Body of pancreas (tissue), 4 donors: ENCODE data around the gene MEOX1. TPM values are rescaled to one million over a fixed set of nuclear protein-coding genes. Genes with fewer than 3 reads are reported as not detected.

ENCODE experiments used
- ATAC-seq: fragments of 150-250 bp; one replicate; pipeline ENCODE4 v1.9.1; 2016
- DNase-seq, 4 donors: peaks; one replicate each; pipeline ENCODE4 v3.0.0-alpha.2; 2019
- H3K27ac ChIP-seq, 4 donors: fragments of 200-600 bp; sonication (generic); 1 replicate in 3 of 4; 2 replicates in 1 of 4; pipeline versions ENCODE4 v1.5.1 to v1.6.1; 2016 to 2019; ENCODE audit warnings: mild to moderate bottlenecking in 1 of 4, mixed read lengths in 1 of 4, moderate library complexity in 1 of 4
- H3K27me3 ChIP-seq, 2 donors: fragments of 200-600 bp; sonication (generic); one replicate each; pipeline ENCODE4 v1.6.0; 2016; ENCODE audit warnings: mild to moderate bottlenecking in 1 of 2
- H3K36me3 ChIP-seq, 2 donors: fragments of 200-600 bp; sonication (generic); replicated peaks in 1 of 2; 2 replicates each; pipeline ENCODE4 v1.5.1; 2016; ENCODE audit warnings: low read depth in 2 of 2; ENCODE audit not compliant: insufficient read depth in 1 of 2
- H3K4me1 ChIP-seq: fragments of 200-600 bp; sonication (generic); one replicate; pipeline ENCODE4 v1.6.0; 2016
- H3K4me3 ChIP-seq, 2 donors: fragments of 200-600 bp; sonication (generic); 1 replicate in 1 of 2; 2 replicates in 1 of 2; pipeline ENCODE4 v1.5.1; 2016 to 2019
- H3K9me3 ChIP-seq, 3 donors: fragments of 200-600 bp; sonication (generic); 1 replicate in 2 of 3; 2 replicates in 1 of 3; pipeline ENCODE4 v1.5.1; 2016
- POLR2A ChIP-seq, 3 donors: fragments of 450-650 bp; IDR thresholded peaks; one replicate each; pipeline ENCODE4 v1.6.1; 2016; ENCODE audit warnings: antibody characterized with exemption in 3 of 3, mild to moderate bottlenecking in 2 of 3
- WGBS, 2 donors: methylation state at CpG; one replicate each; pipeline ENCODE4 v1.1.5; 2017; 5-methylcytosine and 5-hydroxymethylcytosine counted together
- intact Hi-C: fragments of 100-400 bp; cut with DNase I; formaldehyde crosslinking; loops from one replicate; pipeline ENCODE4 v1.15.1; 2023
- total RNA-seq, 2 donors: library from RNA; depleted of rRNA; stranded (reverse); fragments of >200 nt; gene quantifications; one replicate each; pipeline ENCODE4 v1.1.0, GENCODE V29; 2016
- TF ChIP-seq, protein P1 (sequence below), 7 experiments: fragments of 450-650 bp in 4 of 7; fragments of 200-600 bp in 3 of 7; sonication (generic) in 3 of 7; IDR thresholded peaks; one replicate each; pipeline ENCODE4 v1.5.1; 2016 to 2019; ENCODE audit warnings: antibody characterized with exemption in 7 of 7

MEOX1 gene
- total RNA-seq = 1 to 10 TPM in 1 of 2 donors, under 1 TPM in 1; 0.52 to 2.3 TPM

DNA sequence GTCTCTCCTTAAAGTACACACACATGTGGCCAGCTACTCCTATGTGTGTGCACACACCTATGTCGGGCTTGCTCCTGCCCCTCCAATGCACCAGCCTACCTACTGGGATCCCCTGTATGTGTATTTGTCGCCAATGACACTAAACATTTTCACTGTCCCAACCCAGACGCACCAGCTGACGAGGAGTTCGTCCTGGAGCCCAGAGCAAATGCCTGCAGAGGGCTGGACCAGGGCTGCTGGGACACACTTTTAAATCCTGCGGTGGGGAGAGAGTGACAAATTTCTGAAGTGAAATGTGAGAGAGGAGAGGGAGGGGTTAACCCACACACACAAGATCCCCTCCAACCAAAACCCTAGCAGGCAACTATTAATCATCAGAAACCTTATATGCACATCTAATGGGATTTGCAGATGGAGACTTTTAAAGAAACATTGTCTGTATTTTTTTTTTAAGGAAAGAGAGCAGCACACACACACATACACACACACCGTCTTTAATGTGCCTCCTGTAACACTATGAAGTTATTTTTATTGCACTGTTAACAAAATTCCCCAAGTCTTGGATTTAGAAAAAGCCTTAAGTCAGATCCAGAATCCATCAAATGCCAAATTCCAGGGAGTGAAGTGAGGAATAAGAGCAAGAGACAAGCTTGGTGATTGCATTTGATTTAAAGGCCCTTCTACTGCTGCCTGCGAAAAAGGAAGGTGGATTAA lies at the start of gene MEOX1:
TSS of gene MEOX1 (minus strand) at position 224 of the 714 bp plus-strand sequence. CDS start 388 bp downstream, outside the sequence.
- Histone ChIP-seq H3K27ac (no peak within 1 kb of the TSS), H3K4me1 (no peaks in the 10 kb centered on the region), H3K27me3 (no peaks in the 10 kb centered on the region), H3K9me3 (no peaks in the 10 kb centered on the region), H3K4me3 (no peak within 1 kb of the TSS), H3K36me3 (no peaks in the 10 kb centered on the region)
- no peak for TF ChIP-seq POLR2A (IDR thresholded peaks at IDR 0.05)
- TF ChIP-seq, protein P1, sequence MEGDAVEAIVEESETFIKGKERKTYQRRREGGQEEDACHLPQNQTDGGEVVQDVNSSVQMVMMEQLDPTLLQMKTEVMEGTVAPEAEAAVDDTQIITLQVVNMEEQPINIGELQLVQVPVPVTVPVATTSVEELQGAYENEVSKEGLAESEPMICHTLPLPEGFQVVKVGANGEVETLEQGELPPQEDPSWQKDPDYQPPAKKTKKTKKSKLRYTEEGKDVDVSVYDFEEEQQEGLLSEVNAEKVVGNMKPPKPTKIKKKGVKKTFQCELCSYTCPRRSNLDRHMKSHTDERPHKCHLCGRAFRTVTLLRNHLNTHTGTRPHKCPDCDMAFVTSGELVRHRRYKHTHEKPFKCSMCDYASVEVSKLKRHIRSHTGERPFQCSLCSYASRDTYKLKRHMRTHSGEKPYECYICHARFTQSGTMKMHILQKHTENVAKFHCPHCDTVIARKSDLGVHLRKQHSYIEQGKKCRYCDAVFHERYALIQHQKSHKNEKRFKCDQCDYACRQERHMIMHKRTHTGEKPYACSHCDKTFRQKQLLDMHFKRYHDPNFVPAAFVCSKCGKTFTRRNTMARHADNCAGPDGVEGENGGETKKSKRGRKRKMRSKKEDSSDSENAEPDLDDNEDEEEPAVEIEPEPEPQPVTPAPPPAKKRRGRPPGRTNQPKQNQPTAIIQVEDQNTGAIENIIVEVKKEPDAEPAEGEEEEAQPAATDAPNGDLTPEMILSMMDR (IDR thresholded peaks at IDR 0.05) = no peak
- WGBS, 2 donors = 61 to 63% methylated on average over 8 of the region's 8 CpGs
- no peak for ATAC-seq
- intact Hi-C loops = no loop called here
- DNase-seq = no peak

DNA sequence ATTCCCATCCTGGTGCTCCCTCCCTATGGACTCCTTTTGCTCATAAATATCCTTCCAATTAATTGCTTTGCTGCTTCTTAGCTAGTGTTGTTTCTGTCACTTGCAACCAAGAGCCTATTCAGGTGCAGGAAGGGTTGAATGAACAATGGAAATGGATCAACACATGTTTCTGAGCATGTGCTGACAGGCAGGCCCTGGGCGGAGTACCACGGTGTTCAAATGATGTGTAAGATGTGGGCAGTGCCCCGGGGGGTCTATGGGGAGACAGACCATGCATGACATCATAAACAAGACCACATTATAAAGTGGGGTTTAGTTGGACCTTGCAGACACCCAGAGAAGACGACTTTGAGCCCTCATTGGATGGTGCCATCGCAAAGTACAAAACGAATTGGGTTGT lies 48.4 kb upstream of the MEOX1 start:
- Histone ChIP-seq H3K4me1 (peaks cover 10% of the 10 kb centered on the region), H3K9me3 (no peaks in the 10 kb centered on the region), H3K27me3 (no peaks in the 10 kb centered on the region), H3K36me3 (no peaks in the 10 kb centered on the region), H3K4me3 (no peak overlapping the region), H3K27ac (no peak overlapping the region)
- WGBS, 2 donors = 69 to 76% methylated on average over 4 to 6 of the region's 6 CpGs
- no peak for TF ChIP-seq POLR2A (IDR thresholded peaks at IDR 0.05)
- TF ChIP-seq, protein P1 (IDR thresholded peaks at IDR 0.05) = no peak
- no peak for DNase-seq
- no peak for ATAC-seq
- intact Hi-C loops = no loop called here

DNA sequence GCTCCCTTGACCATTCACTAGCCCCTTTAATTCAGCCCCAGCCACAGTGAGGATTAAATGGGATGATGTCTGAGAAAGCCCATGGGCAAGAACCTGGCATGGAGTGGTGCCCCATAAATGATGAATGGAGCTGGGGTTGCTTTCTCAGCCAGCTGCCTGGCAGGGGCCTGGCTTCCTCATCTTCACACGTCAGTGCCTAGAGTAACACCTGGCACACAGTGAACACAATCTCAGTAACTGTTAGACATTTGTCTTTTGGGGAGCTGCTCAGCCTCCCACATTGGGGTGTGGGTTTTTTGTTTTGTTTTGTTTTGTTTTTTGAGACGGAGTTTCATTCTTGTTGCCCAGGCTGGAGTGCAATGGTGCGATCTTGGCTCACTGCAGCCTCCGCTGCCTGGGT lies 47.5 kb upstream of the MEOX1 start:
- intact Hi-C loops = no loop called here
- H3K4me1 ChIP-seq = peaks cover 10% of the 10 kb centered on the region
- no peak overlapping the region for H3K4me3 ChIP-seq
- TF ChIP-seq POLR2A (IDR thresholded peaks at IDR 0.05) = no peak
- TF ChIP-seq, protein P1 (IDR thresholded peaks at IDR 0.05) = no peak
- H3K27ac ChIP-seq = no peak overlapping the region
- no peaks in the 10 kb centered on the region for H3K36me3 ChIP-seq
- WGBS, 2 donors = 78 to 84% methylated on average over 4 of the region's 4 CpGs
- no peaks in the 10 kb centered on the region for H3K9me3 ChIP-seq
- DNase-seq (no peak), ATAC-seq (no peak)
- H3K27me3 ChIP-seq = no peaks in the 10 kb centered on the region

DNA sequence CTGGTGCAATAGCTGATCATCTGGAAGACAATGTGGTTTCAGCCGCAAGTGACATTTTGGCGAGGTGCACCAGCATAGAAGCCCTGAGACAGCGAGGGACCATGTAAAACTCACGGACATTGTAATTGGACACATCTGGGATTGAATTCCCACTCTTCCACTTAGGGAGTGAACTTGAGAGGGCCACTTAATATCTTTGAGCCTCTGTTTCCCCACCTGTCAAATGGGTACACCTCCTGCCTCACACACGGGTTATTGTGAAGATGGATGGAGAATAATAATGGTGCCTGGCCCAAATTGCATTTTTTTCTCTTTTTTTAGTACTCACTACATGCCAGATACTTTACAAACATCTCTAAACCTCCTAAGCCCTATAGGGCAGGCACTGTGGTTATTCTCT lies 45.5 kb upstream of the MEOX1 start:
- DNase-seq (no peak), ATAC-seq (no peak)
- Histone ChIP-seq H3K4me3 (no peak overlapping the region), H3K27me3 (no peaks in the 10 kb centered on the region), H3K4me1 (no peaks in the 10 kb centered on the region), H3K36me3 (no peaks in the 10 kb centered on the region), H3K27ac (no peak overlapping the region), H3K9me3 (no peaks in the 10 kb centered on the region)
- no peak for TF ChIP-seq POLR2A (IDR thresholded peaks at IDR 0.05)
- 69 to 74% methylated on average over 3 to 5 of the region's 5 CpGs for WGBS, 2 donors
- intact Hi-C loops = no loop called here

DNA sequence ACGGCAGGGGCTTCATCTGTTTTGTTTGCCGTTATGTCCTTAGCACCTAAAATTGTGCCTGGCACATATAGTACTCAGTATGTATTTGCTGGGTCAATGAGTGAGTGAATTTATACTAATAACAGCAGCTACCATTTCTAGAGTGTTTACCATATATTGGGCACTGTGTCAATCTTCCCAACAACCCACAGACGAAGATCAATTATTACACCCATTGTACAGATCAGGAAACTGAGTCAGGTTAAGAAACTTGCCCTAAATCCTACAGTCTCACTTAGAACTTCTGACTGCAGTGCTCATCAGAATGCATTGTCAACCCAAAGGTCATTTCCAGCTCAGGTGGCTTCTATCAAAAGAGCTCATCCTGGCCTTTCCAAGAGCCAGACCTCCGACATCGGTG lies 44.5 kb upstream of the MEOX1 start:
- Histone ChIP-seq H3K9me3 (no peaks in the 10 kb centered on the region), H3K4me1 (no peaks in the 10 kb centered on the region), H3K27me3 (no peaks in the 10 kb centered on the region), H3K36me3 (no peaks in the 10 kb centered on the region), H3K27ac (no peak overlapping the region), H3K4me3 (no peak overlapping the region)
- WGBS, 2 donors = 69 to 74% methylated on average over 5 of the region's 5 CpGs
- intact Hi-C loops = no loop called here
- ATAC-seq (no peak), DNase-seq (no peak)
- TF ChIP-seq, protein P1 (IDR thresholded peaks at IDR 0.05) = no peak
- no peak for TF ChIP-seq POLR2A (IDR thresholded peaks at IDR 0.05)
